Right ventricle myocardium inferior (tissue), 1 donor: Measurements from ENCODE around the gene MT1B. TPM values are rescaled to one million over a fixed set of nuclear protein-coding genes. Genes with fewer than 3 reads are reported as not detected.
"Not testable (repeated sequence)": the region's sequence is repeated elsewhere in the genome, so short reads cannot be mapped to it uniquely, and the experiment has no call there.

ENCODE experiments used
- ATAC-seq: fragments of 200-7000 bp; cut with Tn5 transposase; one replicate; pipeline ENCODE4 v1.9.1; 2020; ENCODE audit warnings: mild to moderate bottlenecking, moderate library complexity
- DNase-seq: peaks from one replicate; pipeline ENCODE4 v3.0.0; 2021; ENCODE audit errors: missing footprints
- intact Hi-C: fragments of 100-400 bp; cut with DNase I; formaldehyde crosslinking; loops from one replicate; pipeline ENCODE4 v1.11.0; 2022
- total RNA-seq: library from RNA; stranded (reverse); fragmentation: NEBNext Ultra II Directional; extraction: Animal tissue kit (Norgen Biotek cat#: 25700); gene quantifications from one replicate; pipeline ENCODE4 v1.2.1, GENCODE V29; 2021
- donor health status: DM: no; HTN: yes; CAD: no; lungs with severe emphysema.

MT1B gene
- total RNA-seq, 1 donor from 2014 or later: not detected

DNA sequence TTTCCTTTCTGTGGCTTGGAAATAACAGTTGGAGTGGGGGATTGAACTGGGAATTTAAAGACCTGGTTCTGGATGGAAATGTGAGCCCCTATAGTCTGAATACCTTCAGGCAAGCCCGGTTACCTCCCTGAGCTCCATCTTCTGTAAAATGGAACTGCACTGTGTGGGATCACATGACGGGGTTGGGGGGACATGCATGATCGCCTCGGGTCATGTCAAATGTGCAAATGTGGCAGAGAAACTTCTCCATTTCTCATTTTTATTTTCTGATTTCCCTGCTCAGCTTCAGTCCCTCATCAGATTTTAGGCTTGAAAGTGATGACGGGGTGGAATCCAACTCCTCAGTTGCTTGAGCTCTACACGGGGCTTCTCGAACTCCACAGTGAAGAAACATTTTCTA lies 1.5 kb downstream of the MT1B start:
- no peak for DNase-seq
- no peak for ATAC-seq
- intact Hi-C loops: no loop called here

GRCh38 chr16:56657555-56658326 lies 6.1 kb downstream of the MT1B start, which contains the start of gene MT1F:
MT1F (plus strand) TSS chr16:56657959; CDS start chr16:56658059, 100 bp downstream.
- intact Hi-C loops: no loop called here
- DNase-seq (peak; percentile 83), ATAC-seq (peak; percentile 85)

DNA sequence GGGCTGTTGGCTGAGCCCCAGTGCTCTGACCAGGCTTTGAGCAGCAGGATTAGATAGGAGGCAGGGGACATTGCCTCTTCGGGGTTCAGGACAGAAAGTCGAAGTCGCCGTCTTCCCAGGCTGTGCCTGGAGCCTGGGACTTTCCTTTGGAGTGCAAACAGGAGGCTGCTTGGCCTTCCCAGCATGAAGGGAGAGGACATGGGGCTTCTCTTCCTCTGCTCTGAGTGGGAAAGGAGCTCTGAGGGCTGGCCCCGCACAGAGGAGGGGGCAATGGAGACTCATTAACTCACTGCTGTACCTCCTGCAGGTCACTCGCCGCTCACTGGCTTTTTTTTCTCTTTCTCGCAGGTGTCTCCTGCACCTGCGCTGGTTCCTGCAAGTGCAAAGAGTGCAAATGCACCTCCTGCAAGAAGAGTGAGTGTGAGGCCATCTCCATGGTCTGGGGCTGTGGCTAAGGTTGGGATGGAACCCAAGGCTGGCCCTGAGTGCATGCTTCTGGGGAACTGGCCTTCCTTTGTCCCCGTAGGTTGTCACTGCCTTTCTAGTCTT lies 6.7 kb downstream of the MT1B start:
- DNase-seq (no peak), ATAC-seq (no peak)
- intact Hi-C loops: no loop called here

- no peak for DNase-seq
- intact Hi-C loops: no loop called here
- no peak for ATAC-seq
These were observed 11.0 kb downstream of the MT1B start for GRCh38 chr16:56662357-56663354.

- ATAC-seq: no peak
- intact Hi-C loops: no loop called here
- DNase-seq: no peak
These were observed 12.8 kb downstream of the MT1B start for GRCh38 chr16:56664506-56664905.

- intact Hi-C loops, DNase-seq, ATAC-seq: not testable (repeated sequence)
These were observed 13.9 kb downstream of the MT1B start for GRCh38 chr16:56665286-56666261.

- peak; percentile 82 for DNase-seq
- ATAC-seq: peak; percentile 73
- intact Hi-C loops: no loop called here
These were observed 16.2 kb downstream of the MT1B start, which contains the start of gene MT1G for GRCh38 chr16:56667581-56668571. MT1G (minus strand) TSS chr16:56668065; CDS start chr16:56667993, 72 bp downstream.

DNA sequence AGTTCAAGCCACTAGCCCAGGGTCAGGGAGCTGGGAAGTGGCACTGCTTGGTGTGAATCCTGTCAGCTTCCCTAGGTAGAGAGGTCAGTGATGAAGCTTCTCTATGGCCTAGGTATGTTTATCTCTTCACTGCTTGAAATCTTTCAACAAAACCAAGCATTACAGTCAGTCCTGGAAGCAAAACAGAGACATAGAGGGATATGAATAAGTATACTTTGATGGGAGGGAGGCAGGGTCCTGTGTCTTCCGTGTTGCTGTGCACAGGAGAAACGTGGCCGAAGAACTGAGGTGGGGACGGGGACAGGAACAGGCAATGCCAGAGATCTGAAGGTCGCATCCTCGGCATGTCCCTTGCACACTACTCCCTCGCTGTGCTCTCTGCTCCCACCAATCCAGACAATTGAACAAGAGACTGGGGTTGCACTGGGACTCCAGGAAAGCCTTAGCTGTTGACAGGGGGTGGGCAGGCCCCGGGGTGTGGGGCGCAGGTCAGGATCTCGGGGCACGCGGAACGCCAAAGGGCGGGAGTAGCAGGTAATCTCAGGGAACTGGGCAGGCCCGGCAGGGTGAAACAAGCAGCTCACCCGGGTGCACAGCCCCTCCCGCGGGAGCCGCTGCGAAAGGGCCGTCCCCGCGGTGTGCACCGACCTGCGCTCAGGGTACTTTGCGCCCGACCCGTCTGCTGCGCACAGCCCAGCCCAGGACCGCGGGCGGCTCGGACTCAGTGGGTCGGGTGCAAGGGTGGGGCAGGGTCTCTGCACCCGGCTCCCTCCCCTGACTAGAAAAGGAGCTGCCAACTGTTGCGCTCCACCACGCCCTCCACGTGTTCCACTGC lies 17.5 kb downstream of the MT1B start, which contains the start of gene MT1H:
MT1H (plus strand) TSS at position 810 of the 835 bp plus-strand sequence. CDS start 71 bp downstream, outside the sequence.
- ATAC-seq (no peak), DNase-seq (no peak)
- intact Hi-C loops: no loop called here

- DNase-seq (no peak), ATAC-seq (no peak)
- intact Hi-C loops: no loop called here
These were observed 18.3 kb downstream of the MT1B start for GRCh38 chr16:56669840-56670619.

DNA sequence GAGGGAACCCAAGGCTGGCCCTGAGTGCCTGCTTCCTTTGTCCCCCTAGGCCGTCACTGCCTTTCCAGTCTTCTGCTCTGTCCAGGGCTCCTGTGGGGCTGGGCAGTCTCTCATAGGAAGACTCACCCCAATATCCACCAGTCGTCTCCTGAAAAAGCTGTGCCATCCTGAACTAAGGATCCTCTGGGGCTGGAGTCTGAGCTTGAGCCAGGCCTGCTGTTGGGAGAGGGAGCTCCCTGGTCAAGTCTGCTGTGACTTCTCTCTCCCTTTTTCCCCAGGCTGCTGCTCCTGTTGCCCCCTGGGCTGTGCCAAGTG lies 18.9 kb downstream of the MT1B start:
- intact Hi-C loops: no loop called here
- no peak for ATAC-seq
- DNase-seq: no peak

DNA sequence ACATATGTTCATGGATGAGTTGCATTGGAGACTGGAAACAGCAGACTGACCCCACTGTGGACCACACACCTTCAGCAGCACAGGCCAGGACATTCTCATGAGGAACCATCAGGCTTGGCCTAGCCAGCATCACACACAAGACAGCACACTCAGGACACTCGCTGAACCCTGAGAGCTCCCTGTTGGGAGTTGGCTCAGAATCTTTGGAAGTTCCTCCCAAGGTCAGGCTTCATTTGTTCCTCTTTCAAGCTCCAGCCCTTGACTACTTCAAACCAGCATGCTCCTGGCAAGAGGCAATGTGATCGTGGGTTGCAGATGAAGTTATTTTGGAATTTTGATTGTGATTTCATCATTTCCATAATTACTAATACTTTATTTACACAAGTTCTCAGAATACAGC lies 20.0 kb downstream of the MT1B start:
- intact Hi-C loops, DNase-seq, ATAC-seq: not testable (repeated sequence)

DNA sequence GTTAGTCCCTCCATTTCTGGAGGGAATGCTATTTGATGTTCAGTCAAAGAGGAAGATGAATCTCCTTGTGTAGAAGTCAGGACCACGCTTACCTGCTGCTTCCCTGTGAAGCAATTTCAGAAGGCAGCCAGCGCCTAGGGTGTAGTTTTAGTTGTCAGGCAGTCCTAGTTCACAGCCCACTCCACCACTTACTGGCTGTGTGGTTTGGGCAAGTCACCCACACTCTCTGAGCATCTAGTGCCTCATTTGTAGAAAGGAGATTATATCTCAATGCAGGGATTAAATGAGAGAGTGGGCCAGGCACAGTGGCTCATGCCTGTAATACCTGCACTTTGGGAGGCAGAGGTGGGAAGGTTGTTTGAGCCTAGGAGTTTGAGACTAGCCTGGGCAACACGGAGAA lies 20.5 kb downstream of the MT1B start:
- ATAC-seq, intact Hi-C loops, DNase-seq: not testable (repeated sequence)

GRCh38 chr16:56672761-56673536 lies 21.3 kb downstream of the MT1B start:
- ATAC-seq: no peak
- intact Hi-C loops: loop anchor here (1.0 kb wide), 1 partner anchor 29 kb away; no protein-coding TSS in a partner anchor

DNA sequence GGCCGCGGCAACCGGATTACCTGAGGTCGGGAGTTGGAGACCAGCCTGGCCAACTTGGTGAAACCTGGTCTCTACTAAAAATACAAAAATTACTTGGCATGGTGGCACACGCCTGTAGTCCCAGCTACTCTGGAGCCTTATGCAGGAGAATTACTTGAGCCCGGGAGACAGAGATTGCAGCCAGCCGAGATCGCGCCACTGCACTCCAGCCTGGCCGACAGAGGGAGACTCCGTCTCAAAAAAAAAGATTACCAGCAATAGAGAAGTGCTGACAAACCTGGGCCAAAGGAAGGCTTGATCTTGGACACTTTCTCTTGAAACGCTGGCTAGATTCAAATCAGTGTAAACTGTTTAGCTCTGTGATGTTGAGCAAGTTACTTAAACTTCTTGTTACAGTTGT lies 22.2 kb downstream of the MT1B start:
- no peak for DNase-seq
- intact Hi-C loops: loop anchor here (1.0 kb wide), 1 partner anchor 28 kb away; no protein-coding TSS in a partner anchor
- peak; percentile 47 for ATAC-seq

More at GRCh38 chr16:56672761-56673536, 21.3 kb downstream of the MT1B start:
- no peak for DNase-seq
